ENCODE data around the gene TRIM31. TPM values are rescaled to one million over a fixed set of nuclear protein-coding genes. Genes with fewer than 3 reads are reported as not detected.
"Not testable (repeated sequence)": the region's sequence is repeated elsewhere in the genome, so short reads cannot be mapped to it uniquely, and the experiment has no call there.

Gene TRIM31
- total RNA-seq, 2 donors from 2014 or later = not detected

DNA sequence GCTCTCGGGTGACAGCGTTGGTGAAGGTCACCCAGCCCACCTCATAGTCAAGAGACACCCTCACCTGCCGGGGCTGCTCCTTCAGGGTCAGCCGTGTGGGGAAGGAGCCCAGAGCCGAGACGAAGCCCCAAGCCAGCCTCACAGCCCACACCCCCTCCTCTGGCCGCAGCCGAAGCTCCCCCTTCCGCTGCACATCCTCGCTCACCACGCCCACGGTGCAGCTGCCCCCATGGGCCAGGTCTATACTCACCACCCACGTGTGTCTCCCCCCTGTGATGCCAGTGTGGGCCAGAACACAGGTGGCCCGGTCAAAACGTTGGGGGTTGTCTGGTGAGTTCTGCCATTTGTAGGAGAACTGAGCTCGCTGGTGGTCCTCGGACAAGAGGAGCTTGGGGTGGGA, 41.2 kb upstream of the TRIM31 start:
- Mint-ChIP-seq H3K9me3 (no peaks in the 10 kb centered on the region), H3K27ac (no peak overlapping the region), H3K4me3 (no peak overlapping the region), H3K36me3 (no peaks in the 10 kb centered on the region), H3K4me1 (ENCODE audit: low read depth in 2 of 2) (peaks cover 0 to 3% of the 10 kb centered on the region in 2 donors), H3K27me3 (peaks cover 26% of the 10 kb centered on the region in 2 donors)
- ATAC-seq = peak in 1 of 2 donors; percentile 51
- DNase-seq (ENCODE audit: low spot score) = no peak

DNA sequence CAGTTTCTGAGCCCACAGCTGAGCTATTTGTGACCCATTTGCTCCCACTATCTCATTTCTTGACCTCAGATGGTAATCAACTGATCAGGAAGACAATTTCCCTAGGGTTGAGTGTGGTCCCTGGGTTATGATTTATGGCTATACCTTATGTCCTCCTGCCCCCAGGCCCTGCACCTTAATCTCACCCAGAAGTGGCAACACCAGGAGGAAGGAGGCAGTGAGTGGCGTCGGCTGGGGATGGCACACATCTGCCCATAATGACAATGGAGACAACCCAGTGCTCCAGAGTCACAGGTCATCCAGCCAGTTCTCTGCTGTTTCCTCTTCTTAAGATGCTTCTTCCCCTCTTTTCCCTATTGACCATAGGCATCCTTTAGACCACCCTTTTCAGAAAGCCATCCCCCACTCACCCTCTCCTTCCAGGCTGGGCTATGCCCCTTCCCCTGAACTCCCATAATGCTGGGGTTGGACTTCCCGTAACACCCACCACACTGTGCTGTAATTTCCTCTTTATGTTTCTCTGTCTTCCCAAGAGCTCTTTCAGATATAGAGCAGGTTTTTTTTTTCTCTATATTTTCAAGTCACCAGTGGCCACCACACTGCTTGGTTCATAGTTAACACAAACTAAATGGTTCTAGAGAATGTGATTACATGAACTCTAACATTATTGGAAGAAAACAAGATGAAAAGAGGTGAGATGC, 40.2 kb upstream of the TRIM31 start:
- no peak for ATAC-seq
- H3K27ac Mint-ChIP-seq = no peak overlapping the region
- DNase-seq (ENCODE audit: low spot score) = no peak
- H3K4me3 Mint-ChIP-seq = no peak overlapping the region
- H3K27me3 Mint-ChIP-seq = peaks cover 20% of the 10 kb centered on the region in 2 donors
- H3K4me1 Mint-ChIP-seq (ENCODE audit: low read depth in 2 of 2) = peaks cover 0 to 3% of the 10 kb centered on the region in 2 donors
- no peaks in the 10 kb centered on the region for H3K36me3 Mint-ChIP-seq
- no peaks in the 10 kb centered on the region for H3K9me3 Mint-ChIP-seq

DNA sequence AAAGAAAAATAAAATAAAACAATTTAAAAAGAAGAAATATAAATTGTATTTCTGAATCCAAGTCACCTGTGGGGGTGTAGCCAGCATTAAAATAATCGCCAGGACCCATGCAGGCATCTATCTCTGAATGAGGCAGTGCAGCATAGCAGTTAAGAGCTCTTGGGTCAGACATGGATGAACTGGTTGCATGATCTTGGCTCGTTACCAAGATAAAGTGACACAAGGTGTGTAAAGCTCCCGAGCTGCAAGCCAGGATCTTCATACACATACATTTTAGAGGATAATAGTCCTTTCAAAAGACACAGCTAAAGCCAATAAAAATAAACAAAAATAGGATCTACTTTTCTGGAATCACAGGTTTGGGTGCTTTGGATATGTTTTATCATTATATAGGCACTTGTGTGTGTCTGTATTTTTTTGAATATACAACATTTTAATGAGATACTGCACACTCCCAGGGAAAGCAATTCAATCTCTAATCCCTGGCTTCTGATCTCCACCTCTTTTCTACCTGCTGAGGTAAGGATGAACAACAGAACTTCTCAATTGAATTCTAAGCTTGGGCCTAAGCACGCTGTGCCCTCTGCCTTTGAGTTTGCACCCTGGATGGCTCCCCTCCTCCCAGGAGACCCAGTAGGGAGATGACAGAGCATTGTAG, 39.3 kb upstream of the TRIM31 start:
- Mint-ChIP-seq H3K36me3 (no peaks in the 10 kb centered on the region), H3K4me1 (ENCODE audit: low read depth in 2 of 2) (peaks cover 0 to 6% of the 10 kb centered on the region in 2 donors), H3K4me3 (no peak overlapping the region), H3K27ac (no peak overlapping the region), H3K9me3 (no peaks in the 10 kb centered on the region), H3K27me3 (peaks cover 22 to 24% of the 10 kb centered on the region in 2 donors)
- no peak for ATAC-seq
- DNase-seq (ENCODE audit: low spot score) = no peak

DNA sequence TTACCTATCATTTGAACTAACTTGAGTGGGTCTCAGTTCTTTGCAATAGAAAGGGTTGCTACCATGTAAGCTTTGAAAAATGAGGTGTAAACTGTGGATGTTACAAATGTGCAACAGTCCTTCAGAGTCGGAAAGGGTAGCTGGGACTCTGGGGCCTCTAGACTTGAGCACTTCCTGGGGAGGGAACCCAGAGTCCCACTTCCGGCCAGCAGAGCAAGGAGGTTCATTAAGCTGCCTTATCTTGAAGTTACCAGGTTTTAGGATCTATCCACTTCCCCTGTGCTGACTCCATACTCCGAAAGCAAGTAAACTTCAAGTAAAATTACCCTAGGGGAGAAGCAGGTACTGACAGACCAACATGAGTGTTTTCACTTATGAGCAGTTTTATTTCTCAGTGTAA, 38.7 kb upstream of the TRIM31 start:
- Mint-ChIP-seq H3K36me3 (no peaks in the 10 kb centered on the region), H3K27me3 (peaks cover 22 to 27% of the 10 kb centered on the region in 2 donors), H3K27ac (peak overlapping the region in 1 of 2 donors; percentile 25), H3K9me3 (no peaks in the 10 kb centered on the region), H3K4me1 (ENCODE audit: low read depth in 2 of 2) (peaks cover 0 to 6% of the 10 kb centered on the region in 2 donors), H3K4me3 (no peak overlapping the region)
- no peak for DNase-seq (ENCODE audit: low spot score)
- ATAC-seq = no peak

DNA sequence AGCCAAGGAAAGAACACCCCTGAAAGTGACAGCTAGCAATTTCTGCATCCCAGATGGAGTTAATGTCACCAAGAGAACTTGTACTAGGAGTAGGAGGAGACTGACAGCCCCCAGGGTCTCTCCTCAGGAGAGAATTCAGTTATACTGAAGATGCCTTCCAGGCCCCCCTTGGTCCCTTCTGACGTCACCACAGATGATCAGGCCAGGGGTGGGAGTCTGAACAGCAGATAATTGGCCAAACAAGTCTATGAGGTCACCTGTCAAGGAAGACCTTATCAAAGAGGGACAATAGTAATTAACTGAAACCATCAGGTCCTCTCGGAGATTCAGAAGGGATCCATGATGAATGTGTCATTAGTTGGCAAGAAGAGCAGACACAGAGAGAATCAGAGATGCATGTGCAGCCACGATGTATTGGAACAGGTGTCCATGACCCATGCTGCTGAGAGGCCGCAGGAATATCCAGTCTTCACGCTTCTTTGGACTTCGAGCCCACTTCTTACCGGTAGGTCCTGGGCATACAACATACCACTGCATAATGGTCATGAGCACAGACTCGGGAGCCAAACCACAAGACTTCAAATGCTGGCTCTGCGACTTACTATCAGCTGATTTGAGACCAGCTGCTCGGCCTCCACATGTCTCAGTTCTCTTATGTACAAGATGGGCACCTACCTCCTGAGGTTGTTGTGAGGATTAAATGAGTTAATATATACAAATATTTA, 37.9 kb upstream of the TRIM31 start:
- DNase-seq (ENCODE audit: low spot score) (no peak), ATAC-seq (no peak)
- H3K36me3 Mint-ChIP-seq = no peaks in the 10 kb centered on the region
- no peak overlapping the region for H3K4me3 Mint-ChIP-seq
- H3K27me3 Mint-ChIP-seq = peaks cover 18 to 31% of the 10 kb centered on the region in 2 donors
- H3K4me1 Mint-ChIP-seq (ENCODE audit: low read depth in 2 of 2) = peaks cover 0 to 6% of the 10 kb centered on the region in 2 donors
- H3K27ac Mint-ChIP-seq = peak overlapping the region in 1 of 2 donors; percentile 25
- no peaks in the 10 kb centered on the region for H3K9me3 Mint-ChIP-seq

DNA sequence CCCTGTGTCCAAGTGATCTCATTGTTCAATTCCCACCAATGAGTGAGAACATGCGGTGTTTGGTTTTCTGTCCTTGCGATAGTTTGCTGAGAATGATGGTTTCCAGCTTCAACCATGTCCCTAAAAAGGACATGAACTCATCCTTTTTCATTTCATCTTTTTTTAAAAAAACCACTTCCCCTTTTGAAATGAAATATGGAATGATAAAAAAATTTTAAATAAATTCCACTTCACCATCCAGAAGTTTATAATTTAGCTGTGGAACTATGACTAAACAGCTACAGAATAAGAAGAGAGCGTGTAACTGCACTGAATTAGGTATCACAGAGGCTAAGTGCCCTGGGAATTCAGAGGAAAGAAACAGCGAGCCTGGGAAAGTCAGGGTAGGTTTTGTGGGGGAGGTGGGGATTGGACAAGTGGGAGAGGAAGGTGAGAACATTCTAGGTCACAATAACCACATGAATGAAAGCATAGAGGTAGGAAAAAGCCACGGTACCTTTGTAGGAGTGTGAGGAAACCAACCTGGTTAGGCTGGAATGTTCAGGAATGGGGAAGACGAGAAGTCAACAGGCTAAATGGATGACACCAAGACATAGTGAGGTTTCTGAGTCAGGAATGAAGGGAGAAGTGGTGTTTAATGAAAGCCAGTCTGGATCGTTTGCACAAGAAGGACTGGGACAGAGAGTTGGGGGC, 37.1 kb upstream of the TRIM31 start:
- Mint-ChIP-seq H3K27ac (peak overlapping the region in 1 of 2 donors; percentile 1), H3K27me3 (peaks cover 20 to 33% of the 10 kb centered on the region in 2 donors), H3K36me3 (no peaks in the 10 kb centered on the region), H3K4me1 (ENCODE audit: low read depth in 2 of 2) (peaks cover 0 to 6% of the 10 kb centered on the region in 2 donors), H3K9me3 (no peaks in the 10 kb centered on the region), H3K4me3 (no peak overlapping the region)
- DNase-seq (ENCODE audit: low spot score) (no peak), ATAC-seq (no peak)

DNA sequence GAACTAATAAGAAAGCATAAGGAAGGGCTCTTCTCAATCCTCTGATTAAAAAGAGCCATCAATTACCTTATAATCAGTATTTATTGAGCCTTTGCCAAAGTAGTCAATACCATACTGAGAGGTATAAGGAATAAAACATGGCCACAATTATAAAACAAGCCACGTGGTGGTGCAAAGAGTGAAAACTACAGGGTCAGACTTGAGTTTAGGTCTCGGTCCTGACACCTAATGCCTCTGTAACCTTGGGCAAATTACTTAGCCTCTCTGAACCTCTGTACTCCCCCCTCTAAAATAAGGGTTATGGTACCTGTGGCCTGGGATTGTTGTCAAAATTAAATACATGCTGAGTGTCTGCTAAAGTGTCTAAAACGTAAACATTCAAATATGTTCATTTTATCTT, 36.3 kb upstream of the TRIM31 start:
- no peaks in the 10 kb centered on the region for H3K9me3 Mint-ChIP-seq
- H3K27ac Mint-ChIP-seq = no peak overlapping the region
- peaks cover 20 to 40% of the 10 kb centered on the region in 2 donors for H3K27me3 Mint-ChIP-seq
- ATAC-seq = no peak
- H3K4me1 Mint-ChIP-seq (ENCODE audit: low read depth in 2 of 2) = peaks cover 0 to 6% of the 10 kb centered on the region in 2 donors
- DNase-seq (ENCODE audit: low spot score) = no peak
- H3K4me3 Mint-ChIP-seq = no peak overlapping the region
- H3K36me3 Mint-ChIP-seq = no peaks in the 10 kb centered on the region

DNA sequence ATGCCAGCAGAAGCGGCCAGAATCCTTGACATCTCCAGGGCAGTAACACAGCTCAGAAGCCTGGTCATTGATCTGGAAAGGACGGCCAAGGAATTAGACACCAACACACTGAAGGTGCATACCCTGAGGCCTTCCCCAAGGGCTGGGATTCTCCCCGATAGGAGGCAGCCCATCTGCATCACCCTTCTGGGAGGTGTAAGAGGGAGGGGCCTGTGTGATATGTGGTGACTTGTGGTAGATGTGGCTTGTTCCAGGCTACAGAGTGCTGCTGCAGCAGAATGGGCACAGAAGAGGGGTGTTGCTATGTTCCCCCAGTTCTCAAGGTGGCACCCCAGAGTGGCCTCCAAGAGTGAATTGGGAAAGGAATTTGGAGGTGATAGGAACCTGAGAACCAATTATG, 34.2 kb upstream of the TRIM31 start:
- Mint-ChIP-seq H3K27ac (no peak overlapping the region), H3K27me3 (peaks cover 23 to 55% of the 10 kb centered on the region in 2 donors), H3K9me3 (no peaks in the 10 kb centered on the region), H3K36me3 (no peaks in the 10 kb centered on the region), H3K4me1 (ENCODE audit: low read depth in 2 of 2) (peaks cover 0 to 6% of the 10 kb centered on the region in 2 donors), H3K4me3 (no peak overlapping the region)
- no peak for ATAC-seq
- no peak for DNase-seq (ENCODE audit: low spot score)

DNA sequence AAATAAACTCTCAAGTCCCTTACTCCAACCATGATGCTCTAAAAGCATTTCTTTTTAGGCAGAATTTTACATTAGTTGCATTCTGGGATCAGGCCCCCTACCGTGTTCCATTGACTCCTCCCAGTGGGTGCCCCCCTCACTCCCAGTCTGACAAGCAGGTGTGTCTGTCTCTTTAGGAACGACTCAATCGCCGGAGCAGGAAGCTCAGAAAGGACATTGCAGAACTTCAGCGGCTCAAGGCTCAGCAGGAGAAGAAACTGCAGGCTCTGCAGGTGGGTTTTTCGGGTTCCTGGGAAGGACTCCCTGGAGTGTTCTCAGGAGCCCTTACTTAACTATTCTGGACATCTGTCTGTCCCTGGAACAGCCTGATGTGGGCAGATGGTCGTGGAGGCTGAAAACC, 32.9 kb upstream of the TRIM31 start:
- peaks cover 0 to 3% of the 10 kb centered on the region in 2 donors for H3K4me1 Mint-ChIP-seq (ENCODE audit: low read depth in 2 of 2)
- H3K36me3 Mint-ChIP-seq = no peaks in the 10 kb centered on the region
- H3K27ac Mint-ChIP-seq = no peak overlapping the region
- peaks cover 34 to 67% of the 10 kb centered on the region in 2 donors for H3K27me3 Mint-ChIP-seq
- ATAC-seq = no peak
- no peak overlapping the region for H3K4me3 Mint-ChIP-seq
- no peaks in the 10 kb centered on the region for H3K9me3 Mint-ChIP-seq
- no peak for DNase-seq (ENCODE audit: low spot score)

DNA sequence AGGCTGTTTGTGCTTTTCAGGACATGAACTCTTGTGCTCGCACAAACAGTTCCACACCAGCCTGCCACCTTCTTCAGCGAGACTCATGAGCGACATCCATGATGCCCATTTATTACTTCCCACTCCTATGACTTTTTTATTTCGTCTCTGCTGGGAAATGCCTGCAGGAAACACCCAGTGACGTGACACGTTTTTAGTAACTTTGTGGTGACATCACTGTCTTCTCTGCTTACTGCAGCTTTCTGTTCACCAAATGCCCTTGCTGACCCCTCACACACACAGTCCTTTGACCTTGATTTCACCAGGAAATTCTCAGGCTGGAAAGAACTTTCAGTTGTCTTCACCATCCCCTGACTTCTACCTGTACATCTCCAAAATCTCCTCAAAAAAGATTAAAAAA, 31.9 kb upstream of the TRIM31 start:
- H3K9me3 Mint-ChIP-seq = no peaks in the 10 kb centered on the region
- no peak overlapping the region for H3K4me3 Mint-ChIP-seq
- DNase-seq (ENCODE audit: low spot score) (no peak), ATAC-seq (no peak)
- peaks cover 0 to 3% of the 10 kb centered on the region in 2 donors for H3K4me1 Mint-ChIP-seq (ENCODE audit: low read depth in 2 of 2)
- no peak overlapping the region for H3K27ac Mint-ChIP-seq
- peaks cover 34 to 67% of the 10 kb centered on the region in 2 donors for H3K27me3 Mint-ChIP-seq
- H3K36me3 Mint-ChIP-seq = no peaks in the 10 kb centered on the region

DNA sequence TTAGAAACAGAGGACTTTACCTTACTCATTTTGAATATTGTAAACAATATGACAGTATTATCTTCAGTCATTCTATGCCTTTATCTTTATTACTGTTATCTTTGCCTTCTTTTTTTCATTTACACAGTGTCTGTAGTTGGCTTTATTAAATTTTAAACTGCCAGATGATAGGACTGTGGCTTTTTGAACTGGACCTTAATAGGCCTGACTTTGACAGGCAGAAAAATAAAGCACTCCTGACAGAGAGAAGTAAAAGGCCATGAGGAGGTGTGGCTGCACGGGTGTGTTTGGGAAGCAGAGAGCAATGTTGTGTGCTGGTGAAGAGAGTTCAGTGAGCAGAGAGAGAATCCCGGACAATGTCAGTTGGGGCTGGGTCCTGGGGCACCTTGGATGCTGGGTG, 30.9 kb upstream of the TRIM31 start:
- ATAC-seq (no peak), DNase-seq (ENCODE audit: low spot score) (no peak)
- Mint-ChIP-seq H3K4me3 (no peak overlapping the region), H3K27me3 (peaks cover 35 to 73% of the 10 kb centered on the region in 2 donors), H3K27ac (no peak overlapping the region), H3K4me1 (ENCODE audit: low read depth in 2 of 2) (peaks cover 0 to 3% of the 10 kb centered on the region in 2 donors), H3K9me3 (no peaks in the 10 kb centered on the region), H3K36me3 (no peaks in the 10 kb centered on the region)

DNA sequence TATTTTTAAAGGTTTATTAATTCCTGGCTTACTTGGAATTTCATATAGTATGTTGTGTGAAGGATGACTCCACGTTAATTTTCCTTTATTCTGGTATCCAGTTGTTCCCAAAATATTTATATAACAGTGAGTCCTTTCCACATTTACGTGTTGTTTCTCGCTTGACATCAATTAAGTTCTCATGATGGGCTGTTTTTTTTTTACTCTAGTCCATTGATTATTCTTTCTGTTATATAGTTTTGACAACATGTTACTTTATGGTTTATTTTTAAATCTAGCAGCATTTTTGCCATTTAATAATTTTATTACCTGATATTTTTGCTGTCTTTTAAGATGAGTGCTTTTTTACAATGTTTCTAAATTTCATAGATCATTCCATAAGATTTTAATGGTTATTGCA, 29.8 kb upstream of the TRIM31 start:
- DNase-seq (ENCODE audit: low spot score) (no peak), ATAC-seq (no peak)
- Mint-ChIP-seq H3K4me3 (no peak overlapping the region), H3K4me1 (ENCODE audit: low read depth in 2 of 2) (peaks cover 0 to 3% of the 10 kb centered on the region in 2 donors), H3K9me3 (no peaks in the 10 kb centered on the region), H3K27ac (no peak overlapping the region), H3K27me3 (peaks cover 33 to 77% of the 10 kb centered on the region in 2 donors), H3K36me3 (no peaks in the 10 kb centered on the region)

DNA sequence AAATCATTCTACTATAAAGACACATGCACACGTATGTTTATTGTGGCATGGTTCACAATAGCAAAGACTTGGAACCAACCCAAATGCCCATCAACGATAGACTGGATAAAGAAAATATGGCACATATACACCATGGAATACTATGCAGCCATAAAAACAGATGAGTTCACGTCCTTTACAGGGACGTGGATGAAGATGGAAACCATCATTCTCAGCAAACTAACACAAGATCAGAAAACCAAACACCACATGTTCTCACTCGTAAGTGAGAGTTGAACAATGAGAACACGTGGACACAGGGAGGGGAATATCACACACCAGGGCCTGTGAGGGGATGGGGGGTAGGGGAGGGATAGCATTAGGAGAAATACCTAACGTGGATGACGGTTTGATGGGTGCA, 27.4 kb upstream of the TRIM31 start:
- H3K9me3 Mint-ChIP-seq; ATAC-seq; DNase-seq (ENCODE audit: low spot score); H3K36me3 Mint-ChIP-seq; H3K4me1 Mint-ChIP-seq (ENCODE audit: low read depth in 2 of 2); H3K27ac Mint-ChIP-seq; H3K4me3 Mint-ChIP-seq: not testable (repeated sequence)
- H3K27me3 Mint-ChIP-seq = peaks cover 39 to 70% of the 10 kb centered on the region in 2 donors
